Liver (tissue), 9 donors: Measurements from ENCODE around the gene ATP6V0D1. TPM values are rescaled to one million over a fixed set of nuclear protein-coding genes. Genes with fewer than 3 reads are reported as not detected.

Source experiments
- DNase-seq: peaks from one replicate; pipeline ENCODE4 v3.0.0-alpha.2; 2017; ENCODE audit warnings: low spot score
- H3K27ac ChIP-seq, 2 donors: one replicate each; pipeline ENCODE4 v1.7.0; 2013; ENCODE audit warnings: inconsistent platforms in 2 of 2, low read length in 2 of 2, control low read depth in 1 of 2, low read depth in 1 of 2, mild to moderate bottlenecking in 1 of 2
- H3K27me3 ChIP-seq, 4 donors: one replicate each; pipeline versions ENCODE4 v1.6.1 to v1.7.0; 2013; ENCODE audit warnings: low read length in 3 of 4, inconsistent platforms in 1 of 4, mild to moderate bottlenecking in 1 of 4, moderate library complexity in 1 of 4; ENCODE audit not compliant: control insufficient read depth in 4 of 4, insufficient read depth in 4 of 4
- H3K36me3 ChIP-seq, 4 donors: one replicate each; pipeline versions ENCODE4 v1.6.1 to v1.7.0; 2013; ENCODE audit warnings: low read length in 3 of 4, mild to moderate bottlenecking in 3 of 4, low read depth in 1 of 4, moderate library complexity in 1 of 4; ENCODE audit not compliant: control insufficient read depth in 4 of 4, insufficient read depth in 3 of 4
- H3K4me1 ChIP-seq, 4 donors: one replicate each; pipeline versions ENCODE4 v1.6.1 to v1.7.0; 2013; ENCODE audit warnings: low read length in 3 of 4, mild to moderate bottlenecking in 3 of 4, moderate library complexity in 1 of 4; ENCODE audit not compliant: control insufficient read depth in 4 of 4, insufficient read depth in 4 of 4
- H3K4me3 ChIP-seq, 3 donors: one replicate each; pipeline versions ENCODE4 v1.6.1 to v1.7.0; 2013; ENCODE audit warnings: low read length in 3 of 3, control low read depth in 1 of 3, low read depth in 1 of 3, mild to moderate bottlenecking in 1 of 3
- H3K9ac ChIP-seq, 2 donors: one replicate each; pipeline ENCODE4 v1.7.0; 2013; ENCODE audit warnings: low read length in 2 of 2, mild to moderate bottlenecking in 2 of 2, moderate library complexity in 2 of 2, control low read depth in 1 of 2, low read depth in 1 of 2
- H3K9me3 ChIP-seq, 4 donors: one replicate each; pipeline versions ENCODE4 v1.6.1 to v1.7.0; 2013; ENCODE audit warnings: low read length in 3 of 4; ENCODE audit not compliant: control insufficient read depth in 4 of 4
- CTCF ChIP-seq: fragments of 150-350 bp; IDR thresholded peaks from 2 replicates; pipeline ENCODE4 v1.5.1; 2017; ENCODE audit warnings: improper control_type of control experiment, low read depth, low read length; ENCODE audit not compliant: missing input control
- EGR1 ChIP-seq, 2 donors: IDR thresholded peaks; 2 replicates each; pipeline ENCODE4 v1.6.1; 2016 to 2018; ENCODE audit warnings: antibody characterized with exemption in 2 of 2, low read depth in 2 of 2
- FOXA2 ChIP-seq: IDR thresholded peaks from 2 replicates; pipeline ENCODE4 v1.6.1; 2016; ENCODE audit warnings: antibody characterized with exemption
- GABPA ChIP-seq, 2 donors: IDR thresholded peaks in 1 of 2; conservative IDR thresholded peaks in 1 of 2; 2 replicates each; pipeline ENCODE4 v1.6.1; 2016; ENCODE audit warnings: antibody characterized with exemption in 2 of 2, mild to moderate bottlenecking in 1 of 2, moderate library complexity in 1 of 2
- HNF4G ChIP-seq: IDR thresholded peaks from 2 replicates; pipeline ENCODE4 v1.6.1; 2016; ENCODE audit warnings: antibody characterized with exemption
- JUND ChIP-seq, 2 donors: IDR thresholded peaks; 2 replicates each; pipeline ENCODE4 v1.6.1; 2016; ENCODE audit warnings: antibody characterized with exemption in 2 of 2
- NR2F2 ChIP-seq: IDR thresholded peaks from 2 replicates; pipeline ENCODE4 v1.6.1; 2016; ENCODE audit warnings: antibody characterized with exemption
- RAD21 ChIP-seq, 2 donors: IDR thresholded peaks; 2 replicates each; pipeline ENCODE4 v1.6.1; 2016; ENCODE audit warnings: antibody characterized with exemption in 2 of 2, mild to moderate bottlenecking in 2 of 2
- REST ChIP-seq: IDR thresholded peaks from 2 replicates; pipeline ENCODE4 v1.6.1; 2016; ENCODE audit warnings: antibody characterized with exemption, mild to moderate bottlenecking
- RXRA ChIP-seq, 2 donors: IDR thresholded peaks; 2 replicates each; pipeline ENCODE4 v1.6.1; 2017 to 2018; ENCODE audit warnings: antibody characterized with exemption in 2 of 2, mild to moderate bottlenecking in 1 of 2
- SP1 ChIP-seq: IDR thresholded peaks from 2 replicates; pipeline ENCODE4 v1.6.1; 2018; ENCODE audit warnings: antibody characterized with exemption, mild to moderate bottlenecking
- TAF1 ChIP-seq: conservative IDR thresholded peaks from 2 replicates; pipeline ENCODE4 v1.6.1; 2016; ENCODE audit warnings: antibody characterized with exemption, mild to moderate bottlenecking
- YY1 ChIP-seq: IDR thresholded peaks from 2 replicates; pipeline ENCODE4 v1.6.1; 2016; ENCODE audit warnings: antibody characterized with exemption, mild to moderate bottlenecking
- ZBTB33 ChIP-seq: IDR thresholded peaks from 2 replicates; pipeline ENCODE4 v1.6.1; 2016; ENCODE audit warnings: antibody characterized with exemption
- WGBS: extraction: QIAGEN DNeasy Blood & Tissue Kit; methylation state at CpG from one replicate; pipeline ENCODE4 v1.1.7; 2013; 5-methylcytosine and 5-hydroxymethylcytosine counted together
- polyA plus RNA-seq, 2 donors: library from polyadenylated mRNA; stranded (reverse) in 1 of 2; unstranded in 1 of 2; fragments of 200-250 nt in 1 of 2; fragments of >200 nt in 1 of 2; fragmentation: Nextera tagmentation in 1 of 2; extraction: Ambion mirVana in 1 of 2; gene quantifications; one replicate each; pipeline versions ENCODE4 v1.2.1 to v1.2.3, GENCODE V29; 2013 to 2015
- total RNA-seq, 2 donors: library from RNA; depleted of rRNA; stranded (reverse); fragments of >200 nt; gene quantifications; one replicate each; pipeline ENCODE4 v1.2.3, GENCODE V29; 2014
- donor health status: healthy.
- donor health status: healthy.
- donor health status: healthy.
- donor health status: healthy.
- donor health status: healthy.

The ATP6V0D1 gene
- total and polyA plus RNA-seq, 4 donors: 47.6 to 80.2 (median 66.6) TPM

GRCh38 chr16:67449336-67449735 is 31.6 kb downstream of the ATP6V0D1 start:
- peaks cover 38 to 81% (median 65%) of the 10 kb centered on the region in 4 donors for H3K4me1 ChIP-seq
- WGBS: 29% methylated on average over 2 of the region's 2 CpGs
- no peak overlapping the region for H3K9ac ChIP-seq
- no peaks in the 10 kb centered on the region for H3K9me3 ChIP-seq
- TF ChIP-seq YY1 (no peak), RXRA (IDR thresholded peaks at IDR 0.05) (no peak), GABPA (IDR thresholded peaks at IDR 0.05 in 1 of 2, conservative IDR thresholded peaks at IDR 0.05 in 1 of 2) (no peak), EGR1 (IDR thresholded peaks at IDR 0.05; ENCODE audit: low read depth in 2 of 2) (no peak), REST (no peak), NR2F2 (no peak), SP1 (no peak), FOXA2 (no peak), RAD21 (IDR thresholded peaks at IDR 0.05) (no peak), CTCF (no peak), TAF1 (no peak)
- peak overlapping the region; percentile 20 to 42 for H3K27ac ChIP-seq
- no peaks in the 10 kb centered on the region for H3K27me3 ChIP-seq
- DNase-seq: no peak
- no peak overlapping the region for H3K4me3 ChIP-seq
- peaks cover 2 to 9% (median 5%) of the 10 kb centered on the region in 4 donors for H3K36me3 ChIP-seq

GRCh38 chr16:67448580-67448979 is 32.4 kb downstream of the ATP6V0D1 start:
- no peak overlapping the region for H3K9ac ChIP-seq
- no peaks in the 10 kb centered on the region for H3K27me3 ChIP-seq
- no peak for TF ChIP-seq JUND (IDR thresholded peaks at IDR 0.05)
- TF ChIP-seq FOXA2: no peak
- no peak for TF ChIP-seq SP1
- TF ChIP-seq CTCF: no peak
- no peak for TF ChIP-seq RAD21 (IDR thresholded peaks at IDR 0.05)
- TF ChIP-seq HNF4G: no peak
- no peak for TF ChIP-seq ZBTB33
- no peak for TF ChIP-seq YY1
- no peak for TF ChIP-seq NR2F2
- TF ChIP-seq EGR1 (IDR thresholded peaks at IDR 0.05; ENCODE audit: low read depth in 2 of 2): no peak
- no peak overlapping the region for H3K4me3 ChIP-seq
- peak overlapping the region in 1 of 2 donors; percentile 20 for H3K27ac ChIP-seq
- no peaks in the 10 kb centered on the region for H3K9me3 ChIP-seq
- DNase-seq: no peak
- peaks cover 39 to 89% (median 73%) of the 10 kb centered on the region in 4 donors for H3K4me1 ChIP-seq
- WGBS: 93% methylated on average over 5 of the region's 5 CpGs
- peaks cover 2 to 9% (median 5%) of the 10 kb centered on the region in 4 donors for H3K36me3 ChIP-seq
